DND-41 (cell line): Measurements from ENCODE around the gene DDX17.

Source experiments
- CTCF ChIP-seq: IDR thresholded peaks from 2 replicates; pipeline ENCODE4 v1.5.1; 2012; ENCODE audit warnings: borderline replicate concordance, low read length, moderate library complexity, mild to moderate bottlenecking; ENCODE audit not compliant: poor library complexity, severe bottlenecking; ENCODE audit errors: extremely low read depth
- EZH2 ChIP-seq: IDR thresholded peaks from 3 replicates; pipeline ENCODE4 v1.6.1; 2012; ENCODE audit warnings: borderline replicate concordance, low read depth, mild to moderate bottlenecking, moderate library complexity, low read length, inconsistent platforms; ENCODE audit not compliant: severe bottlenecking

GRCh38 chr22:38452373-38453065, 53.6 kb downstream of the DDX17 start:
- TF ChIP-seq CTCF (no peak), EZH2 (no peak)
